Measurements from ENCODE around the gene TRIM66.

Gene TRIM66

GRCh38 chr11:8699903-8700302, 17.4 kb upstream of the TRIM66 start:
- no peak overlapping the region for H3K4me3 ChIP-seq (replicated peaks; ENCODE audit: low read depth, low read length)
- no peaks in the 10 kb centered on the region for H3K27me3 ChIP-seq (replicated peaks; ENCODE audit: control insufficient read depth, insufficient read depth, low read length)
- no peak for DNase-seq (ENCODE audit: extremely low read depth, insufficient read length)
- TF ChIP-seq CTCF (IDR thresholded peaks at IDR 0.05; ENCODE audit: insufficient read depth, low read length, poor library complexity, severe bottlenecking) = no peak
- no peaks in the 10 kb centered on the region; the same call in 1 of the 2 replicates for H3K36me3 ChIP-seq (ENCODE audit: control insufficient read depth, insufficient read depth, low read length)

DNA sequence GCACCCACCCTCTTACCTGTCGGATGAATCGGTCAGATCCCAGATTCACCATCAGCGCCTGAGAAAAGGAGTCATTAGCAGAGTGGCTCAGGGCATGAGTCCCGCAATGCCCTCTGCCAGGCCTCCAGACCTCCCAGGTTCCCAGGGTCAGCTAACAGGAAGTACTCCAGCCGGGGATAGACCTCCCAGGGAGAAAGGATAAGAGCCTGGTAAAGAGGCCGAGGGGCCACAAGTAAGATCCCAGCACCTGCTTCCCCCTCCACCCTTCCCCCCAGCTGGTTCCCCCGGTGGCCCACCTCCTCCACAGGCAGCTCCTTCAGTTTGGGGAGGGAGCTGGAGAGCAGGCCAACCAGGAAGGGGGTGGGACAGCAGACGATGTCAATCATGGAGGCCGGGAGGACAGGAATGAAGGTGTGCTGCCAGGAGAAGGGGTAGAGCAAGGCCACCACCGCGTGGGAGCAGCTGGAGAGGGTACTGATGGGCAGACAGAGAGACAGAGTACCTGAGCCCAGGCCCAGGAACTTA, 16.5 kb upstream of the TRIM66 start:
- DNase-seq (ENCODE audit: extremely low read depth, insufficient read length) = no peak
- TF ChIP-seq CTCF (IDR thresholded peaks at IDR 0.05; ENCODE audit: insufficient read depth, low read length, poor library complexity, severe bottlenecking) = no peak
- H3K27me3 ChIP-seq (replicated peaks; ENCODE audit: control insufficient read depth, insufficient read depth, low read length) = no peaks in the 10 kb centered on the region
- no peaks in the 10 kb centered on the region; the same call in 1 of the 2 replicates for H3K36me3 ChIP-seq (ENCODE audit: control insufficient read depth, insufficient read depth, low read length)
- no peak overlapping the region for H3K4me3 ChIP-seq (replicated peaks; ENCODE audit: low read depth, low read length)

DNA sequence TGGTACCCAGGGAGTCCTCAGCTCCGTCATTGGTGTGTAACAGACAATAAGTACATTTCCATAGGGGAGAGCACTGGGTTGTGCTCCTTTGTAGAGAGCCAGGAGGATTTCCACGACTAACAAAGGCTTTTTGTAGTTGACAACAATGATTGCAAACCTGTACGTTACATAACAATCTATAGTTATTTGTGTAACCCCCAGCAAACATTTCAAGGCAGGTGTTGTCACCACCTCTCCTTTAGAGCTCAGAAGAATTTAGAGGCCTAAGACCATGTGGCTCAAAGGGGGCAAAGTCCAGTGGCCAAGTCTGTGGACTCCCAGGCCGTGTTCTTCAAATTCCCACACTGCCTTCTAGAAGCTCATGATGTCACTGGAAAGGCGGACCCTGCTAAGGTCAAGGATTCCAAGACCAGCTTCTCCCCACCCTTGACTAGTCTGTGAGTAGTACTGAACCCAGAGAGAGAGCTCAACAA, 15.9 kb upstream of the TRIM66 start:
- no peak for TF ChIP-seq CTCF (IDR thresholded peaks at IDR 0.05; ENCODE audit: insufficient read depth, low read length, poor library complexity, severe bottlenecking)
- no peak for DNase-seq (ENCODE audit: extremely low read depth, insufficient read length)
- H3K36me3 ChIP-seq (ENCODE audit: control insufficient read depth, insufficient read depth, low read length) = no peaks in the 10 kb centered on the region; the same call in 1 of the 2 replicates
- H3K4me3 ChIP-seq (replicated peaks; ENCODE audit: low read depth, low read length) = no peak overlapping the region
- H3K27me3 ChIP-seq (replicated peaks; ENCODE audit: control insufficient read depth, insufficient read depth, low read length) = no peaks in the 10 kb centered on the region

DNA sequence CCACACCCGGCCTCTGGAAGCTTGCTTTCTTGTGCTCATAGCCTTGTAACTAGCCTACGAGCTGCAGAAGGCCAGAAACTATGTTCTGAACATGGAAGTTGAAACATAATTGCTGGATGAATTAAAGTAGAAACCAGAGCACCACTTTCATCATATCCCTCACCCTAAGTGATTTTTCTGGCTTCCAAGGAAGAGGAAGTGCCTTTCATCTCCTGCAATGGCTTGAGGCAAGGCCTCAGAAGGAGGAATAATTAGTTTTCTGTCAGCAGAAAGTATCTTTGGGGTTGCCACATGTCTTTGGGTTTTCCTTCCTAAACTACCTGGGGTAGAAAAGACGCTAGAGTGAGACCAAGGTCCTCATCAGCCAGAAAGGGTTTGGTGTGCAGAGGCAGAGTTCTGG, 14.6 kb upstream of the TRIM66 start:
- no peak overlapping the region for H3K4me3 ChIP-seq (replicated peaks; ENCODE audit: low read depth, low read length)
- no peak for DNase-seq (ENCODE audit: extremely low read depth, insufficient read length)
- no peaks in the 10 kb centered on the region for H3K27me3 ChIP-seq (replicated peaks; ENCODE audit: control insufficient read depth, insufficient read depth, low read length)
- no peak for TF ChIP-seq CTCF (IDR thresholded peaks at IDR 0.05; ENCODE audit: insufficient read depth, low read length, poor library complexity, severe bottlenecking)
- no peaks in the 10 kb centered on the region; the same call in 1 of the 2 replicates for H3K36me3 ChIP-seq (ENCODE audit: control insufficient read depth, insufficient read depth, low read length)

DNA sequence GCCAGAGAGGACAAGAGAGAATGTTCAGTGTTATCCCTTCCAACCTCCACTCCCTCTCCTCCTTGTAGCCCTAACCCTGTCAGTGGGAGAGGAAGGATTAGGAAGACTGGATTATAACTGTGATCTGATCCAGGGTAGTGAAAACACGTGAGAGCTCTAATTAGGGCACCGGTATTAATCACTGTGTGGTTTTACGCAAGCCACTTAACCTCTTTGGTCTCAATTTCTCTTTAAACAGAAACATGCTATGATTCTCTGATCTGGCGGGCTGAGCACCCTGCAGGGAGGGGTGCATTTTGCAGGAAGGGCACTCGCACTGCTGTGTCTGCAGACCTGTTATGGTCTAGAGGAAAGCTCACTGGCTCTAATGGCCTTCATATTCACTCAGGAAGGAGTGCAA, 11.7 kb upstream of the TRIM66 start:
- H3K36me3 ChIP-seq (ENCODE audit: control insufficient read depth, insufficient read depth, low read length) = no peaks in the 10 kb centered on the region; the same call in 1 of the 2 replicates
- no peak for TF ChIP-seq CTCF (IDR thresholded peaks at IDR 0.05; ENCODE audit: insufficient read depth, low read length, poor library complexity, severe bottlenecking)
- DNase-seq (ENCODE audit: extremely low read depth, insufficient read length) = no peak
- no peaks in the 10 kb centered on the region for H3K27me3 ChIP-seq (replicated peaks; ENCODE audit: control insufficient read depth, insufficient read depth, low read length)
- H3K4me3 ChIP-seq (replicated peaks; ENCODE audit: low read depth, low read length) = no peak overlapping the region

GRCh38 chr11:8693555-8693954, 11.1 kb upstream of the TRIM66 start:
- Histone ChIP-seq H3K27me3 (replicated peaks; ENCODE audit: control insufficient read depth, insufficient read depth, low read length) (no peaks in the 10 kb centered on the region), H3K36me3 (ENCODE audit: control insufficient read depth, insufficient read depth, low read length) (no peaks in the 10 kb centered on the region; the same call in 1 of the 2 replicates), H3K4me3 (replicated peaks; ENCODE audit: low read depth, low read length) (no peak overlapping the region)
- DNase-seq (ENCODE audit: extremely low read depth, insufficient read length) = no peak
- no peak for TF ChIP-seq CTCF (IDR thresholded peaks at IDR 0.05; ENCODE audit: insufficient read depth, low read length, poor library complexity, severe bottlenecking)
